Activated T-helper 9 cell treated with anti-CD3 and anti-CD28 coated beads, Interleukin-2, amount 50 U/mL, for 16 hours (primary cell): ENCODE measurements around the gene MAGI3.
"Not testable (repeated sequence)": the region's sequence is repeated elsewhere in the genome, so short reads cannot be mapped to it uniquely, and the experiment has no call there.

Experiments
- DNase-seq: peaks from one replicate; pipeline ENCODE4 v3.0.0-alpha.2; 2020; ENCODE audit warnings: low read depth

MAGI3 gene

DNA sequence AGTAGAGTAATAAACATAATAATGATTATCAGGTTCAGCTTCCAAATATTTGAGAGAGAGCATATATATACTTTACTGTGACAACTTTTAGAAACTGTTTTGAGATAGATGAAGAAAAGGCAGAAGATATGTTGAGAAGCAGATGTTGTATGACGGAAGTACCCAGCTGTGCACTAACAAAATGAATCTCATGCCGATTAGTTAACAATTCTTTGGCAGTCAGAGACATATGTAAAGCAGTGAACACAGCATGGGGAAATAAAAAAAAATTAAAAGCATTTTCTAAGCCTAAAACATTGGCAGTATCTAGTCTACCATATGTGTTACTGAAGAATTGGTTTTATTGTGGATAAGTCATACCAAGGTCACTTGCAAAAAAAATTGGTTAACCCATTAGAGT lies 51.8 kb downstream of the MAGI3 start:
- DNase-seq, result no peak

DNA sequence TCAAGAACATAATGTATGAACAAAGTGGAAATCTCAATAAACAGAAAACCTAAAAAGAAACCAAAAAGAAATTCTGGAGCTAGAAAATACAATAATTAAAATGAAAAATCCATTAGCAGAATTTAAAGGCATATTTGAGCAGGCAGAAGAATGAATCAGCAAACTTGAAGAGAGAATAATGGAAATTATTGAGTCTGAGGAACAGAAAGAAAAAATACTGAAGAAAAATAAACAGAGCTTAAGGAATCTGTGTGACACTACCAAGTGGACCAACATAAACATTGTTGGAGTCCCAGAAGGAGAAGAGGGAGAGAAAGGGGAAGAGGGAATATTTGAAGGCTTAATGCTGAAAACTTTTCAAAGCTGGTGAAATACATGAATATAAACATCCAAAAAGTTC lies 54.5 kb downstream of the MAGI3 start:
- no peak for DNase-seq

DNA sequence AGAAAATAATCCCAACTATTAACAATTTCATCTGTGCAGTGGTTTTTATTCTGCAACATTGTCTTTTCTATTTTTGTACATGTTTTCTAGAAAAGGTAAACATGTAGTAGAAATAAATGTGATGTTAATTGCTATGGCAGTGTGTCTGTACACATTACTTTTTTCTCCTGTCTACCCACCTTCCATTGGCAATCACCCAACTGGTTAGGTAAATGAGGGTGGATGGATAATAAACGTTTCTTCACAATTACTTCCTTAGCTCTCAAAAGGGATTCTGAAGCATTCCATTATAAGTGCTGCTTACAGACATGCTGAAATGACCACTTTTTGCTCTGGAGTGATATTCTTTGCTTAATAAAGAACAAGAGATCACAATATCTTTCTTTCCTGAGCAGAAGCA lies 61.4 kb downstream of the MAGI3 start:
- no peak for DNase-seq

- DNase-seq, result no peak
Measured at GRCh38 chr1:113452921-113453770, 62.8 kb downstream of the MAGI3 start.

DNA sequence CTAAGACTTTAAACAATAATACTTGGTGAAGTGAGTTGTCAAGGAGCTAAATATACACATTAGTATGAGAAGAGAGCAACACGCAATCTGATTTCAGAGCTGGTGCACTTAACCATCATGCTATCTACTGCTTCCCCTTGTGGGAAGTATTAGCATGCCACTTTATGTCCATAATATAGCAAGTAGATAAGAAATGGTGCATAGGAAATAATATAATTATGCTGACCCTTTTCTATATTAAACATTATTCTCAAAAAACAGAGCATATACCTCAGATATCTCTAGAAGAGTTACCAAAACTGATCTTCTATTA lies 63.4 kb downstream of the MAGI3 start:
- no peak for DNase-seq

GRCh38 chr1:113455374-113455773 lies 65.1 kb downstream of the MAGI3 start:
- DNase-seq, result no peak

DNA sequence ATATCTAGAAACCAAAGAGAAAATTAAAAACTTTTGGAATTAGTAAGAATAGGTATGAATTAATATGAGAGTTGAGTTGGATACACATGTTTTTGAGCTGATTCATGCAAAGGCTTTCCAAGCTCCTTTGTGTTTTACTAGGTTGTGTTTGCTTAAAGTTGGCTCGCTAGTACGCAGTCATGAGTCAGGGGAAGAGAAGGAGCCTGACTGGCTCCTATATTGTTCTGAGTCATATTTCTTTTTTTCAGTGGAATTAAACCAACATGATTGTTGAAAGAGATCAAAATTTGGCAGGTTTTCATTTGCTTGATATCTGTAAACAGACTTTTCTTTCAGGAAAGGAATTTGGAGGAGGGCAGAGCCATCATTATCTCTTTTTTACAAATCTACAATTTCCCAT lies 66.7 kb downstream of the MAGI3 start:
- no peak for DNase-seq

GRCh38 chr1:113459279-113459678 lies 69.0 kb downstream of the MAGI3 start:
- DNase-seq, result no peak

- no peak for DNase-seq
Measured at GRCh38 chr1:113467991-113468390, 77.7 kb downstream of the MAGI3 start.

DNA sequence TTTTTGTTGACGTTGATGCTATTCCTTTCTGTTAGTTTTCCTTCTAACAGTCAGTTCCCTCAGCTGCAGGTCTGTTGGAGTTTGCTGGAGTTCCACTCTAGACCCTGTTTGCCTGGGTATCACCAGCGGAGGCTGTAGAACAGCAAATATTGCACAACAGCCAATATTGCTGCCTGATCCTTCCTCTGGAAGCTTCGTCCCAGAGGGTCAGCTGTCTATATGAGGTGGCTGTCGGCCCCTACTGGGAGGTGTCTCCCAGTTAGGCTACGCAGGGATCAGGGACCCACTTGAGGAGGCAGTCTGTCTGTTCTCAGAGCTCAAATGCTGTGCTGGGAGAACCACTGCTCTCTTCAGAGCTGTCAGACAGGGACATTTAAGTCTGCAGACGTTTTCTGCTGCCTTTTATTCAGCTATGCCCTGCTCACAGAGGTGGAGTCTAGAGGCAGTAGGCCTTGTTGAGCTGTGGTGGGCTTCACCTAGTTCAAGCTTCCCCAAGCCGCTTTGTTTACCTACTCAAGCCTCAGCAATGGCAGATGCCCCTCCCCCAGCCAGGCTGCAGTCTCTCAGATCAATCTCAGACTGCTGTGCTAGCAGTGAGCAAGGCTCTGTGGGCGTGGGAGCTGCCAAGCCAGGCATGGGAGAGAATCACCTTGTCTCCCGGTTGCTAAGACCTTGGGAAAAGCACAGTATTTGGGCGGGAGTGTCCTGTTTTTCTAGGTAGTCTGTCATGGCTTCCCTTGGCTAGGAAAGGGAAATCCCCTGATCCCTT lies 88.3 kb downstream of the MAGI3 start:
- DNase-seq, result not testable (repeated sequence)

GRCh38 chr1:113479713-113480676 lies 89.7 kb downstream of the MAGI3 start:
- no peak for DNase-seq

GRCh38 chr1:113485131-113485530 lies 94.8 kb downstream of the MAGI3 start:
- not testable (repeated sequence) for DNase-seq

DNA sequence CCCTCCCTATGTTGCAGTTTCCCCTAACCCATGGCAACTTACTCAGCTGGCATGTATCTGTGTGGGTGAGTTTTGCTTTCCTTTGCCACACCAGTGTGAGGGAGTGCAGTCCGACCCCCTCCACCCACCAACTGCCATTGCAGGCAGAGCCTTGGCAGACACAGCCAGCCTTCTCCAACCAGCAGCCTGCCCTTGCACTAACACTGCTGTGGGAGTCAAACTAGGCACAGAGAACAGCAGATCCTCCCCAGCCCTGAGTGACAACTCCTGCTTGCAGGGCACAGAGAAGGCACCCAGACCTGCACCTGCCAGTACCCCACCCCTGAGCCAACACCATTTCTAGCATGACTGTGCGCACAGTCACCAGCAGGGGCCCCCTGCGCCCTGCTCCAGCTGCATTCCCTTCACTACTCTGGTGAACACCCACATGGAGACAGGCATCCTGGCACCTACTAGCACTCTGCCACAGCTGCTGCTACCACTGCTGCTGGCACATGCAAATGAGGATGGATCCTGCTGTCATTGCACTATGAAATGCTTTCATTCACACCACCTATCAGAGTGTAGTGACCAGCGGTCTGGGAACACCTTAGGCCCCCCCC lies 98.4 kb downstream of the MAGI3 start:
- no peak for DNase-seq

DNA sequence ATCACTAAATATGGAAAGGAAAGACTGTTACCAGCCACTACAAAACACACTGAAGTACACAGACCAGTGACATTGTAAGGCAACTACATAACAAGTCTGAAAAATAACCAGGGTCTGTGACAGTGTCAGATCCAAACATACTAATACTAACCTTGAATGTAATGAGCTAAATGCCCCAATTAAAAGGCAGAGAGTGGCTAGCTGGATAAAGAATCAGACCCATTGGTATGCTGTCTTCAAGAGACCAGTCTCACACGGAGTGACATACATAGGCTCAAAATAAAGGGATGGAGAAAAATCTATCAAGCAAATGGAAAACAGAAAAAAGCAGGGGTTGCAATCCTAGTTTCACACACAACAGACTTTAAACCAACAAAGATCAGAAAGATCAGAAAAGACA lies 100.1 kb downstream of the MAGI3 start:
- DNase-seq, result no peak

GRCh38 chr1:113493533-113493932 lies 103.2 kb downstream of the MAGI3 start:
- DNase-seq, result no peak

GRCh38 chr1:113505357-113505756 lies 115.0 kb downstream of the MAGI3 start:
- no peak for DNase-seq

- DNase-seq, result no peak
Measured at GRCh38 chr1:113507552-113508214, 117.4 kb downstream of the MAGI3 start.

- no peak for DNase-seq
Measured at GRCh38 chr1:113508364-113509164, 118.2 kb downstream of the MAGI3 start.

DNA sequence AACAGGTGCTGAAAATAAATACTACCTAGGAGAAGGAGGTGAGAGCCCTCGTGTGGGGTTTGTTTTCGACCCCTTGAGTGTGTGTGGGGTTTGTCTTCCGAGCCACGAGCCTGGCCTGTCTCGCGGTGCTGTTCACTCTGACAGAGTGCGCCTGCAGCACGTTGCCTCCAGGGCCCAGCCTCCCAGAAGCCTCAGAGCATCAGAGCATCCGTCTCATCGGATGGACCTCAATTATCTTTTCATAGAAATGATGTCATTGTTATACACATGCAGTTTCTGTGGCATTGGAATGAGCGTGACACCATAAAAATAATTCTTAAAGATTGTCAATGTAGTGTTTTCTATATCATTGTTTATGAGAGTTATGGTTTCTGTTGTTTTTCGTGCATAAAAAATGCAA lies 119.5 kb downstream of the MAGI3 start:
- not testable (repeated sequence) for DNase-seq

DNA sequence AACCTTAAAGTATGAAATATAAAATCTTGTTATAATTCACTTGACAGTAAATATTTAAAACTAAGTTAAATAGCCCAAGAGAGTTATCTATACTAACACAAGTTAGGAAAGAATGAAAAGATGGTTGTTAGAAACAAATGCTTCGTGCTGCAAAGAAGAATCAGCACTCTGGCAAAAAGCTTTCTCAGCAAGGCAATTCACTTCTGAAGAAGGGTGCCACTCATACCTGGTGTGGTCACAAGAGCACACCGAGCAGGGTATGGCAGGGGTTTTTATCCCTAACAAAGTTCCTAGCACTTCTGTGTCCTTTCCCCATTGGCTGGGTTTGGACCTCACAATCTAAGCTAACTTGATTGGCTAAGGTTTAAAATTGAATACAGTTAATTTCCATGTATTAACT lies 121.0 kb downstream of the MAGI3 start:
- no peak for DNase-seq

GRCh38 chr1:113515498-113515897 lies 125.2 kb downstream of the MAGI3 start:
- no peak for DNase-seq
